ENCODE data around the gene SUPT3H. TPM values are rescaled to one million over a fixed set of nuclear protein-coding genes. Genes with fewer than 3 reads are reported as not detected.

Gene SUPT3H
- total RNA-seq, 6 experiments from 2014 or later = 5.6 to 8.2 (median 6.5) TPM

- Mint-ChIP-seq H3K27ac (no peak overlapping the region), H3K4me3 (no peak overlapping the region), H3K9me3 (no peaks in the 10 kb centered on the region), H3K4me1 (ENCODE audit: low read depth) (peaks cover 9% of the 10 kb centered on the region), H3K27me3 (ENCODE audit: insufficient read depth) (no peaks in the 10 kb centered on the region), H3K36me3 (ENCODE audit: low read depth) (no peaks in the 10 kb centered on the region)
- no peak for DNase-seq
- TF ChIP-seq CTCF (IDR thresholded peaks at IDR 0.05) = no peak
These were observed 185.2 kb downstream of the SUPT3H start for GRCh38 chr6:45192556-45192955.

- no peaks in the 10 kb centered on the region for H3K9me3 Mint-ChIP-seq
- TF ChIP-seq CTCF (IDR thresholded peaks at IDR 0.05) = no peak
- no peak for DNase-seq
- no peak overlapping the region for H3K4me3 Mint-ChIP-seq
- no peaks in the 10 kb centered on the region for H3K36me3 Mint-ChIP-seq (ENCODE audit: low read depth)
- no peak overlapping the region for H3K27ac Mint-ChIP-seq
- peaks cover 11% of the 10 kb centered on the region for H3K4me1 Mint-ChIP-seq (ENCODE audit: low read depth)
- no peaks in the 10 kb centered on the region for H3K27me3 Mint-ChIP-seq (ENCODE audit: insufficient read depth)
These were observed 186.3 kb downstream of the SUPT3H start for GRCh38 chr6:45191414-45191813.

- Mint-ChIP-seq H3K27ac (no peak overlapping the region), H3K4me1 (ENCODE audit: low read depth) (peaks cover 11% of the 10 kb centered on the region), H3K4me3 (no peak overlapping the region), H3K27me3 (ENCODE audit: insufficient read depth) (no peaks in the 10 kb centered on the region), H3K36me3 (ENCODE audit: low read depth) (no peaks in the 10 kb centered on the region), H3K9me3 (no peaks in the 10 kb centered on the region)
- DNase-seq = no peak
- TF ChIP-seq CTCF (IDR thresholded peaks at IDR 0.05) = no peak
These were observed 189.9 kb downstream of the SUPT3H start for GRCh38 chr6:45187836-45188235.

GRCh38 chr6:45185403-45186251 is 192.1 kb downstream of the SUPT3H start:
- H3K4me3 Mint-ChIP-seq = no peak overlapping the region
- no peaks in the 10 kb centered on the region for H3K9me3 Mint-ChIP-seq
- no peaks in the 10 kb centered on the region for H3K27me3 Mint-ChIP-seq (ENCODE audit: insufficient read depth)
- peaks cover 11% of the 10 kb centered on the region for H3K4me1 Mint-ChIP-seq (ENCODE audit: low read depth)
- H3K27ac Mint-ChIP-seq = no peak overlapping the region
- H3K36me3 Mint-ChIP-seq (ENCODE audit: low read depth) = no peaks in the 10 kb centered on the region
- no peak for TF ChIP-seq CTCF (IDR thresholded peaks at IDR 0.05)
- no peak for DNase-seq

- Mint-ChIP-seq H3K36me3 (ENCODE audit: low read depth) (no peaks in the 10 kb centered on the region), H3K9me3 (no peaks in the 10 kb centered on the region), H3K4me1 (ENCODE audit: low read depth) (peaks cover 11% of the 10 kb centered on the region), H3K27me3 (ENCODE audit: insufficient read depth) (no peaks in the 10 kb centered on the region), H3K4me3 (no peak overlapping the region), H3K27ac (no peak overlapping the region)
- DNase-seq = no peak
- no peak for TF ChIP-seq CTCF (IDR thresholded peaks at IDR 0.05)
These were observed 192.8 kb downstream of the SUPT3H start for GRCh38 chr6:45184937-45185336.
